SK-N-SH (cell line): ENCODE results near the gene NSL1. TPM values are rescaled to one million over a fixed set of nuclear protein-coding genes. Genes with fewer than 3 reads are reported as not detected.

Source experiments
- CTCF ChIA-PET: fragments of 300-600, 350-600 bp; formaldehyde crosslinking; extraction: SDS; loops from one replicate; lab custom pipeline; 2021; lab: Yijun Ruan, JAX
- POLR2A ChIA-PET: fragments of 350-600 bp; sonication (Branson Sonifier 250); formaldehyde crosslinking; extraction: SDS; loops from one replicate; lab custom pipeline; 2020; ENCODE audit warnings: antibody characterized with exemption, inconsistent platforms; lab: Yijun Ruan, JAX
- DNase-seq: peaks from one replicate; pipeline ENCODE4 v3.0.0; 2012
- H2AFZ ChIP-seq: fragments of 200-600 bp; sonication (generic); 2 replicates; pipeline ENCODE4 v1.8.1; 2016; ENCODE audit warnings: antibody characterized with exemption, mild to moderate bottlenecking, low read depth
- H3F3A ChIP-seq: fragments of 200-600 bp; sonication (generic); replicated peaks from 2 replicates; pipeline ENCODE3; 2016; ENCODE audit warnings: antibody characterized with exemption, mild to moderate bottlenecking; ENCODE audit not compliant: insufficient read depth
- H3K27ac ChIP-seq, 2 experiments: fragments of 200-500 bp in 1 of 2; fragments of 200-600 bp in 1 of 2; sonication (Bioruptor generic) in 1 of 2; sonication (generic), shearing (Covaris generic) in 1 of 2; 2 replicates each; pipeline versions ENCODE4 v1.5.1 to v1.6.1; 2014 to 2016; ENCODE audit warnings: low read depth in 2 of 2, inconsistent platforms in 1 of 2, low read length in 1 of 2, mild to moderate bottlenecking in 1 of 2, mixed read lengths in 1 of 2
- H3K27me3 ChIP-seq: fragments of 200-600 bp; sonication (generic), shearing (Covaris generic); 2 replicates; pipeline ENCODE4 v1.6.1; 2016; ENCODE audit warnings: mixed run types; ENCODE audit not compliant: insufficient read depth
- H3K36me3 ChIP-seq, 2 experiments: fragments of 200-500 bp in 1 of 2; fragments of 200-600 bp in 1 of 2; sonication (Bioruptor generic) in 1 of 2; sonication (generic) in 1 of 2; replicated peaks in 1 of 2; 2 replicates each; pipeline versions ENCODE3 to v1.5.1; 2014 to 2016; ENCODE audit warnings: low read length in 1 of 2, mild to moderate bottlenecking in 1 of 2; ENCODE audit not compliant: insufficient read depth in 2 of 2, control insufficient read depth in 1 of 2
- H3K4me1 ChIP-seq, 2 experiments: fragments of 200-500 bp in 1 of 2; fragments of 200-600 bp in 1 of 2; sonication (Bioruptor generic) in 1 of 2; sonication (generic), shearing (Covaris generic) in 1 of 2; 2 replicates each; pipeline versions ENCODE4 v1.5.1 to v1.6.1; 2014 to 2016; ENCODE audit warnings: low read depth in 1 of 2, low read length in 1 of 2, mixed run types in 1 of 2; ENCODE audit not compliant: insufficient read depth in 2 of 2, control insufficient read depth in 1 of 2
- H3K4me2 ChIP-seq: fragments of 200-600 bp; sonication (generic), shearing (Covaris generic); 2 replicates; pipeline ENCODE4 v1.6.1; 2017; ENCODE audit warnings: mixed run types
- H3K4me3 ChIP-seq, 2 experiments: fragments of 200-500 bp in 1 of 2; fragments of 200-600 bp in 1 of 2; sonication (Bioruptor generic) in 1 of 2; sonication (generic), shearing (Covaris generic) in 1 of 2; 2 replicates each; pipeline versions ENCODE4 v1.5.1 to v1.8.1; 2014 to 2016; ENCODE audit warnings: low read depth in 2 of 2, inconsistent platforms in 1 of 2, low read length in 1 of 2, mild to moderate bottlenecking in 1 of 2, mixed read lengths in 1 of 2, moderate library complexity in 1 of 2
- H3K79me2 ChIP-seq: fragments of 200-600 bp; sonication (generic); 2 replicates; pipeline ENCODE4 v1.8.1; 2017; ENCODE audit warnings: mild to moderate bottlenecking; ENCODE audit not compliant: insufficient read depth
- H3K9ac ChIP-seq: fragments of 200-600 bp; sonication (generic); 2 replicates; pipeline ENCODE4 v1.6.1; 2017; ENCODE audit warnings: mixed run types
- H3K9me2 ChIP-seq: fragments of 200-600 bp; sonication (generic); 2 replicates; pipeline ENCODE4 v1.6.1; 2017; ENCODE audit warnings: mixed run types
- H3K9me3 ChIP-seq: fragments of 200-600 bp; sonication (generic); 2 replicates; pipeline ENCODE4 v1.6.1; 2017; ENCODE audit warnings: mixed run types, mild to moderate bottlenecking, moderate library complexity
- H4K20me1 ChIP-seq: fragments of 200-600 bp; sonication (generic); 2 replicates; pipeline ENCODE4 v1.6.1; 2017; ENCODE audit warnings: mild to moderate bottlenecking, mixed run types; ENCODE audit not compliant: insufficient read depth
- ELF1 ChIP-seq: IDR thresholded peaks from 2 replicates; pipeline ENCODE4 v1.4.0; 2012
- EP300 ChIP-seq, 2 experiments: IDR thresholded peaks; 2 replicates each; pipeline versions ENCODE4 v1.4.0 to v1.6.1; 2012; ENCODE audit warnings: borderline replicate concordance in 1 of 2, low read depth in 1 of 2, low read length in 1 of 2
- FOSL2 ChIP-seq: IDR thresholded peaks from 2 replicates; pipeline ENCODE4 v1.4.0; 2012; ENCODE audit warnings: low read depth, mild to moderate bottlenecking, moderate library complexity, borderline replicate concordance
- FOXJ3 ChIP-seq: sonication (generic); formaldehyde crosslinking; IDR thresholded peaks from 2 replicates; pipeline ENCODE4 v1.5.1; 2020; ENCODE audit warnings: mild to moderate bottlenecking, missing genetic modification reagents
- FOXM1 ChIP-seq: IDR thresholded peaks from 2 replicates; pipeline ENCODE4 v1.4.0; 2012; ENCODE audit warnings: low read depth, mild to moderate bottlenecking
- GABPA ChIP-seq: IDR thresholded peaks from 2 replicates; pipeline ENCODE4 v1.4.0; 2012; ENCODE audit warnings: low read depth, mild to moderate bottlenecking
- GATA2 ChIP-seq: sonication (generic); formaldehyde crosslinking; IDR thresholded peaks from 2 replicates; pipeline ENCODE4 v1.5.0; 2020; ENCODE audit warnings: mild to moderate bottlenecking, missing genetic modification reagents
- JUND ChIP-seq: IDR thresholded peaks from 2 replicates; pipeline ENCODE4 v1.4.0; 2012
- POLR2AphosphoS5 ChIP-seq: IDR thresholded peaks from 2 replicates; pipeline ENCODE4 v1.6.1; 2012; ENCODE audit warnings: low read depth, low read length
- RAD21 ChIP-seq: IDR thresholded peaks from 2 replicates; pipeline ENCODE4 v1.6.1; 2012; ENCODE audit warnings: mild to moderate bottlenecking, low read length
- RCOR1 ChIP-seq: fragments of 150-350 bp; IDR thresholded peaks from 2 replicates; pipeline ENCODE4 v1.6.1; 2017; ENCODE audit warnings: antibody characterized with exemption, low read length
- RFX5 ChIP-seq: IDR thresholded peaks from 2 replicates; pipeline ENCODE4 v1.6.1; 2012; ENCODE audit warnings: mild to moderate bottlenecking, improper control_type of control experiment, low read length
- RXRA ChIP-seq: IDR thresholded peaks from 2 replicates; pipeline ENCODE4 v1.4.0; 2012; ENCODE audit warnings: low read depth, mild to moderate bottlenecking, borderline replicate concordance
- SMC3 ChIP-seq: IDR thresholded peaks from 2 replicates; pipeline ENCODE4 v1.6.1; 2012; ENCODE audit warnings: low read depth, low read length, improper control_type of control experiment
- TCF12 ChIP-seq: IDR thresholded peaks from 2 replicates; pipeline ENCODE4 v1.4.0; 2012
- TEAD4 ChIP-seq: IDR thresholded peaks from 2 replicates; pipeline ENCODE4 v1.4.0; 2012; ENCODE audit warnings: mild to moderate bottlenecking, borderline replicate concordance; ENCODE audit not compliant: insufficient read depth
- WGBS: methylation state at CpG from one replicate; pipeline ENCODE4 v1.1.6; 2017; ENCODE audit warnings: low lambda C conversion rate; 5-methylcytosine and 5-hydroxymethylcytosine counted together
- polyA plus RNA-seq, 3 experiments: library from polyadenylated mRNA; depleted of rRNA; stranded (reverse); fragments of >200 nt; gene quantifications; 2 replicates each; pipeline ENCODE4 v1.2.3, GENCODE V29; 2012
- TF ChIP-seq, protein P1 (sequence below): fragments of 150-350 bp; IDR thresholded peaks from 2 replicates; pipeline ENCODE4 v1.6.1; 2016; ENCODE audit warnings: mild to moderate bottlenecking, low read depth, low read length
- TF ChIP-seq, protein P2 (sequence below): fragments of 200-600 bp; sonication (generic); IDR thresholded peaks from 2 replicates; pipeline ENCODE4 v1.6.1; 2017; ENCODE audit warnings: antibody characterized with exemption, mild to moderate bottlenecking, moderate library complexity
- TF ChIP-seq, protein P3 (sequence below): IDR thresholded peaks from 2 replicates; pipeline ENCODE4 v1.4.0; 2012; ENCODE audit warnings: low read depth, borderline replicate concordance
- TF ChIP-seq, protein P4 (sequence below): IDR thresholded peaks from 2 replicates; pipeline ENCODE4 v1.4.0; 2012; ENCODE audit warnings: low read depth, borderline replicate concordance
- TF ChIP-seq, protein P5 (sequence below): IDR thresholded peaks from 2 replicates; pipeline ENCODE4 v1.6.1; 2012; ENCODE audit warnings: mild to moderate bottlenecking, low read depth, low read length, moderate library complexity

NSL1 gene, protein sequence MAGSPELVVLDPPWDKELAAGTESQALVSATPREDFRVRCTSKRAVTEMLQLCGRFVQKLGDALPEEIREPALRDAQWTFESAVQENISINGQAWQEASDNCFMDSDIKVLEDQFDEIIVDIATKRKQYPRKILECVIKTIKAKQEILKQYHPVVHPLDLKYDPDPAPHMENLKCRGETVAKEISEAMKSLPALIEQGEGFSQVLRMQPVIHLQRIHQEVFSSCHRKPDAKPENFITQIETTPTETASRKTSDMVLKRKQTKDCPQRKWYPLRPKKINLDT
- 17.8 and 22.5 TPM in 2 replicates for polyA plus RNA-seq (2012; rRNA removed)
- polyA plus RNA-seq (2012; cell fraction: cytosol; rRNA removed) = 17.5 and 19.8 TPM in 2 replicates
- polyA plus RNA-seq (2012; cell fraction: nucleus; rRNA removed) = 16.9 and 18.4 TPM in 2 replicates

DNA sequence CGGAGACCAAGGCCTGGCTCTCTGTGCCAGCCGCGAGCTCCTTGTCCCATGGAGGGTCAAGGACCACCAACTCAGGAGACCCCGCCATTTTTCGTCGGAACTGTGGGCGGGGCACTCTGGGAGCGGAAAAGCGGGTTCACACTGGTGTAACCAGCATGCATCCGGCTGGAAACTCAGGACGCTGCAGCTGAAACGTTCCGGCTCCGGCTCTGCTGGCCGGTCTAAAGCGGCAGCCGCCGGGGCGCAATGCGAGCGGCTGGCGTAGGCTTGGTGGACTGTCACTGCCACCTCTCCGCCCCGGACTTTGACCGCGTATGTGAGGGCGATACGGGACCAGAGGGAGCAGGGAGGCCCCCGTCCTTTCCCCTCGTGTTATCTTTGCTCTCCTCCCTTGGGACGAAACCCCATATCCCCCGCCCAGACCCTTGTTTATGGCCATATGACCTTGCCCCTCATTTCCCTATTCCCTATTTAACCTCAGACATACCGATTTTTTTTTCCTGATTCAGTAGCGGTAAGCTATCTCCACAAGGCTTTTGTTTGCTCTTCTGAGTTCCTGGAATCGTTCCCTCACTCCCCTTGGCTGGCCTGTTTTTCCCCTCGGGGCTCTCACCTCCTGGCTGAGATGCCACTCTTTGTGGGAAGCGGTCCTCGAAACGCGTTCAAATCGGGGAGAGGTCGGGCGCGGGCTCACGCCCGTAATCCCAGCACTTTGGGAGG lies at the start of gene NSL1, which contains the start of gene TATDN3:
Gene NSL1, minus strand, starts transcription at position 102 of the 720 bp plus-strand sequence. Its CDS starts 14 bp downstream, at position 88.
Gene TATDN3, plus strand, starts transcription at position 219 of the 720 bp plus-strand sequence. Its CDS starts 28 bp downstream, at position 247.
- Histone ChIP-seq H3K36me3 (peaks cover 4 to 8% of the 10 kb centered on the region in 2 experiments), H3K4me2 (peak within 1 kb of the TSS; percentile 89), H3K9ac (peak within 1 kb of the TSS; percentile 94), H3K4me3 (peak within 1 kb of the TSS; percentile 77 to 98), H2AFZ (peak within 1 kb of the TSS; percentile 87), H3K27ac (peak within 1 kb of the TSS; percentile 86 to 88), H3K79me2 (peaks cover 40% of the 10 kb centered on the region), H3K4me1 (peaks cover 2 to 3% of the 10 kb centered on the region in 2 experiments; a peak in 2 of 4 replicates), H3K27me3 (no peaks in the 10 kb centered on the region), H4K20me1 (no peaks in the 10 kb centered on the region), H3K9me2 (no peaks in the 10 kb centered on the region), H3F3A (peaks cover 17% of the 10 kb centered on the region), H3K9me3 (no peaks in the 10 kb centered on the region)
- ChIA-PET CTCF (interaction anchor here (0.8 to 2.6 kb wide), 7 partner anchors 10 to 721 kb away, joined by 3 to 13 read pairs (median 5); partner anchors contain the start of gene FLVCR1), POLR2A (interaction anchor here (0.8 to 2.0 kb wide), 5 partner anchors 14 to 233 kb away, joined by 3 to 11 read pairs (median 4); partner anchors contain the start of genes ANGEL2, ATF3 and FLVCR1)
- peak; percentile 85 for DNase-seq
- under 1% methylated on average over 22 of the region's 46 CpGs for WGBS
- TF ChIP-seq, protein P1, sequence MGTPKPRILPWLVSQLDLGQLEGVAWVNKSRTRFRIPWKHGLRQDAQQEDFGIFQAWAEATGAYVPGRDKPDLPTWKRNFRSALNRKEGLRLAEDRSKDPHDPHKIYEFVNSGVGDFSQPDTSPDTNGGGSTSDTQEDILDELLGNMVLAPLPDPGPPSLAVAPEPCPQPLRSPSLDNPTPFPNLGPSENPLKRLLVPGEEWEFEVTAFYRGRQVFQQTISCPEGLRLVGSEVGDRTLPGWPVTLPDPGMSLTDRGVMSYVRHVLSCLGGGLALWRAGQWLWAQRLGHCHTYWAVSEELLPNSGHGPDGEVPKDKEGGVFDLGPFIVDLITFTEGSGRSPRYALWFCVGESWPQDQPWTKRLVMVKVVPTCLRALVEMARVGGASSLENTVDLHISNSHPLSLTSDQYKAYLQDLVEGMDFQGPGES = no peak
- TF ChIP-seq POLR2AphosphoS5 = peak; percentile 88
- TF ChIP-seq ELF1 = peak; percentile 75
- 0 out of 2 replicates have a peak, but pooled peaks have one; percentile 7 for TF ChIP-seq RAD21
- TF ChIP-seq, protein P2, sequence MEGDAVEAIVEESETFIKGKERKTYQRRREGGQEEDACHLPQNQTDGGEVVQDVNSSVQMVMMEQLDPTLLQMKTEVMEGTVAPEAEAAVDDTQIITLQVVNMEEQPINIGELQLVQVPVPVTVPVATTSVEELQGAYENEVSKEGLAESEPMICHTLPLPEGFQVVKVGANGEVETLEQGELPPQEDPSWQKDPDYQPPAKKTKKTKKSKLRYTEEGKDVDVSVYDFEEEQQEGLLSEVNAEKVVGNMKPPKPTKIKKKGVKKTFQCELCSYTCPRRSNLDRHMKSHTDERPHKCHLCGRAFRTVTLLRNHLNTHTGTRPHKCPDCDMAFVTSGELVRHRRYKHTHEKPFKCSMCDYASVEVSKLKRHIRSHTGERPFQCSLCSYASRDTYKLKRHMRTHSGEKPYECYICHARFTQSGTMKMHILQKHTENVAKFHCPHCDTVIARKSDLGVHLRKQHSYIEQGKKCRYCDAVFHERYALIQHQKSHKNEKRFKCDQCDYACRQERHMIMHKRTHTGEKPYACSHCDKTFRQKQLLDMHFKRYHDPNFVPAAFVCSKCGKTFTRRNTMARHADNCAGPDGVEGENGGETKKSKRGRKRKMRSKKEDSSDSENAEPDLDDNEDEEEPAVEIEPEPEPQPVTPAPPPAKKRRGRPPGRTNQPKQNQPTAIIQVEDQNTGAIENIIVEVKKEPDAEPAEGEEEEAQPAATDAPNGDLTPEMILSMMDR = no peak
- peak; percentile 59 for TF ChIP-seq RCOR1
- TF ChIP-seq EP300 (IDR thresholded peaks at IDR 0.05; ENCODE audit: borderline replicate concordance in 1 of 2, low read depth in 1 of 2, low read length in 1 of 2) = peak in 1 of 2 experiments; percentile 46; a peak in 1 of 4 replicates
- TF ChIP-seq TCF12 = peak; percentile 9; the same call in 1 of the 2 replicates
- TF ChIP-seq RXRA = no peak; the same call in 1 of the 2 replicates
- peak; percentile 41; the same call in 1 of the 2 replicates for TF ChIP-seq FOXJ3 (CRISPR knock-in tag)
- 0 out of 2 replicates have a peak, but pooled peaks have one; percentile 33 for TF ChIP-seq RFX5
- TF ChIP-seq TEAD4 = no peak
- TF ChIP-seq JUND = 0 out of 2 replicates have a peak, but pooled peaks have one; percentile 5
- no peak for TF ChIP-seq GATA2 (CRISPR knock-in tag)
- TF ChIP-seq, protein P3, sequence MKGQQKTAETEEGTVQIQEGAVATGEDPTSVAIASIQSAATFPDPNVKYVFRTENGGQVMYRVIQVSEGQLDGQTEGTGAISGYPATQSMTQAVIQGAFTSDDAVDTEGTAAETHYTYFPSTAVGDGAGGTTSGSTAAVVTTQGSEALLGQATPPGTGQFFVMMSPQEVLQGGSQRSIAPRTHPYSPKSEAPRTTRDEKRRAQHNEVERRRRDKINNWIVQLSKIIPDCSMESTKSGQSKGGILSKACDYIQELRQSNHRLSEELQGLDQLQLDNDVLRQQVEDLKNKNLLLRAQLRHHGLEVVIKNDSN = peak; percentile 52; the same call in 1 of the 2 replicates
- TF ChIP-seq FOSL2 = peak; percentile 20; the same call in 1 of the 2 replicates
- TF ChIP-seq GABPA = peak; percentile 92
- TF ChIP-seq SMC3 = 0 out of 2 replicates have a peak, but pooled peaks have one; percentile 18
- TF ChIP-seq FOXM1 = peak; percentile 7; the same call in 1 of the 2 replicates
- TF ChIP-seq, protein P4, sequence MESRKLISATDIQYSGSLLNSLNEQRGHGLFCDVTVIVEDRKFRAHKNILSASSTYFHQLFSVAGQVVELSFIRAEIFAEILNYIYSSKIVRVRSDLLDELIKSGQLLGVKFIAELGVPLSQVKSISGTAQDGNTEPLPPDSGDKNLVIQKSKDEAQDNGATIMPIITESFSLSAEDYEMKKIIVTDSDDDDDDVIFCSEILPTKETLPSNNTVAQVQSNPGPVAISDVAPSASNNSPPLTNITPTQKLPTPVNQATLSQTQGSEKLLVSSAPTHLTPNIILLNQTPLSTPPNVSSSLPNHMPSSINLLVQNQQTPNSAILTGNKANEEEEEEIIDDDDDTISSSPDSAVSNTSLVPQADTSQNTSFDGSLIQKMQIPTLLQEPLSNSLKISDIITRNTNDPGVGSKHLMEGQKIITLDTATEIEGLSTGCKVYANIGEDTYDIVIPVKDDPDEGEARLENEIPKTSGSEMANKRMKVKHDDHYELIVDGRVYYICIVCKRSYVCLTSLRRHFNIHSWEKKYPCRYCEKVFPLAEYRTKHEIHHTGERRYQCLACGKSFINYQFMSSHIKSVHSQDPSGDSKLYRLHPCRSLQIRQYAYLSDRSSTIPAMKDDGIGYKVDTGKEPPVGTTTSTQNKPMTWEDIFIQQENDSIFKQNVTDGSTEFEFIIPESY = no peak
- TF ChIP-seq, protein P5, sequence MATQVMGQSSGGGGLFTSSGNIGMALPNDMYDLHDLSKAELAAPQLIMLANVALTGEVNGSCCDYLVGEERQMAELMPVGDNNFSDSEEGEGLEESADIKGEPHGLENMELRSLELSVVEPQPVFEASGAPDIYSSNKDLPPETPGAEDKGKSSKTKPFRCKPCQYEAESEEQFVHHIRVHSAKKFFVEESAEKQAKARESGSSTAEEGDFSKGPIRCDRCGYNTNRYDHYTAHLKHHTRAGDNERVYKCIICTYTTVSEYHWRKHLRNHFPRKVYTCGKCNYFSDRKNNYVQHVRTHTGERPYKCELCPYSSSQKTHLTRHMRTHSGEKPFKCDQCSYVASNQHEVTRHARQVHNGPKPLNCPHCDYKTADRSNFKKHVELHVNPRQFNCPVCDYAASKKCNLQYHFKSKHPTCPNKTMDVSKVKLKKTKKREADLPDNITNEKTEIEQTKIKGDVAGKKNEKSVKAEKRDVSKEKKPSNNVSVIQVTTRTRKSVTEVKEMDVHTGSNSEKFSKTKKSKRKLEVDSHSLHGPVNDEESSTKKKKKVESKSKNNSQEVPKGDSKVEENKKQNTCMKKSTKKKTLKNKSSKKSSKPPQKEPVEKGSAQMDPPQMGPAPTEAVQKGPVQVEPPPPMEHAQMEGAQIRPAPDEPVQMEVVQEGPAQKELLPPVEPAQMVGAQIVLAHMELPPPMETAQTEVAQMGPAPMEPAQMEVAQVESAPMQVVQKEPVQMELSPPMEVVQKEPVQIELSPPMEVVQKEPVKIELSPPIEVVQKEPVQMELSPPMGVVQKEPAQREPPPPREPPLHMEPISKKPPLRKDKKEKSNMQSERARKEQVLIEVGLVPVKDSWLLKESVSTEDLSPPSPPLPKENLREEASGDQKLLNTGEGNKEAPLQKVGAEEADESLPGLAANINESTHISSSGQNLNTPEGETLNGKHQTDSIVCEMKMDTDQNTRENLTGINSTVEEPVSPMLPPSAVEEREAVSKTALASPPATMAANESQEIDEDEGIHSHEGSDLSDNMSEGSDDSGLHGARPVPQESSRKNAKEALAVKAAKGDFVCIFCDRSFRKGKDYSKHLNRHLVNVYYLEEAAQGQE = peak; percentile 66; the same call in 1 of the 2 replicates
